ENCODE data around the gene PHOSPHO2. TPM values are rescaled to one million over a fixed set of nuclear protein-coding genes. Genes with fewer than 3 reads are reported as not detected.

Gene PHOSPHO2
- total and polyA plus RNA-seq, 9 of the 15 experiments (the other 6 are each of a cell fraction or from before 2014, with no cell fraction given) = 7.8 to 19.1 (median 11.7) TPM

GRCh38 chr2:169672406-169672805 is 21.9 kb upstream of the PHOSPHO2 start:
- Histone ChIP-seq H3K4me1 (replicated peaks in 1 of 2; ENCODE audit: control insufficient read depth in 2 of 2, insufficient read depth in 2 of 2, low read length in 2 of 2) (peaks cover 0 to 33% of the 10 kb centered on the region in 2 experiments; a peak in 3 of 5 replicates), H3K27ac (ENCODE audit: extremely low read depth, low read depth, low read length) (no peak overlapping the region), H3K4me3 (no peak overlapping the region), H3K27me3 (ENCODE audit: control insufficient read depth in 2 of 2, insufficient read depth in 2 of 2, low read length in 2 of 2) (no peaks in the 10 kb centered on the region), H3K9ac (ENCODE audit: insufficient read depth in 1 of 2, low read depth in 2 of 2, low read length in 2 of 2) (no peak overlapping the region), H3K4me2 (ENCODE audit: insufficient read depth, low read length) (no peak overlapping the region), H3K9me3 (replicated peaks; ENCODE audit: control insufficient read depth, insufficient read depth, low read depth, low read length) (no peaks in the 10 kb centered on the region), H3K79me2 (ENCODE audit: control insufficient read depth, insufficient read depth, low read length) (no peaks in the 10 kb centered on the region), H4K20me1 (replicated peaks; ENCODE audit: control insufficient read depth, insufficient read depth, low read length) (no peaks in the 10 kb centered on the region), H2AFZ (ENCODE audit: low read depth, low read length) (peak overlapping the region; percentile 24; the same call in 1 of the 2 replicates), H3K9me1 (ENCODE audit: control insufficient read depth, insufficient read depth, low read length) (no peaks in the 10 kb centered on the region), H3K36me3 (ENCODE audit: control insufficient read depth, insufficient read depth, low read length) (no peaks in the 10 kb centered on the region)
- no peak for ATAC-seq
- no peak for FAIRE-seq
- no TSS peak for BruUV-seq (replicated peaks)
- CTCF ChIA-PET (ENCODE audit: low intra/inter-chr PET ratio) = no interaction called here
- 76% methylated on average over 6 of the region's 6 CpGs for WGBS (ENCODE audit: insufficient coverage, low coverage, missing lambda C conversion rate)
- intact Hi-C loops (cut with micrococcal nuclease) = loop anchor here (5.0 kb wide), 1 partner anchor 100 kb away; the partner anchor contains the start of gene FASTKD1
- DNase-seq (ENCODE audit: extremely low read depth in 1 of 4, low spot score in 3 of 4) = no peak
- POLR2A ChIA-PET = interaction anchor here (2.5 kb wide), 1 partner anchor 11 kb away, joined by 12 read pairs; no protein-coding TSS in a partner anchor
- TF ChIP-seq PTTG1 (tag; IDR thresholded peaks at IDR 0.05; ENCODE audit: low read depth) (no peak), KLF13 (tag; IDR thresholded peaks at IDR 0.05; ENCODE audit: borderline replicate concordance, low read depth) (no peak), PRDM10 (IDR thresholded peaks at IDR 0.05; ENCODE audit: partially characterized antibody) (no peak), FOXJ3 (CRISPR knock-in tag; IDR thresholded peaks at IDR 0.05) (no peak), LARP7 (IDR thresholded peaks at IDR 0.05) (no peak), ETV5 (CRISPR knock-in tag; IDR thresholded peaks at IDR 0.05; ENCODE audit: low read depth) (no peak), ARHGAP35 (IDR thresholded peaks at IDR 0.05; ENCODE audit: partially characterized antibody) (no peak), EZH2 (IDR thresholded peaks at IDR 0.05; ENCODE audit: borderline replicate concordance, low read depth, low read length) (no peak), RHOXF2B (CRISPR knock-in tag; conservative IDR thresholded peaks at IDR 0.05) (no peak), ZNF165 (CRISPR knock-in tag; IDR thresholded peaks at IDR 0.05; ENCODE audit: borderline replicate concordance) (no peak), ZC3H8 (IDR thresholded peaks at IDR 0.05) (no peak), SPI1 (IDR thresholded peaks at IDR 0.05; ENCODE audit: borderline replicate concordance, low read depth, low read length) (no peak)
- in situ Hi-C loops (cut with MboI) = no loop called here
